ENCODE data around the gene DARS2.

GRCh38 chr1:173832748-173833147, 8.3 kb downstream of the DARS2 start:
- TF ChIP-seq POLR2A (IDR thresholded peaks at IDR 0.05; ENCODE audit: borderline replicate concordance, extremely low read depth, insufficient read depth, insufficient read length) (no peak), CTCF (IDR thresholded peaks at IDR 0.05 in 2 of 3, conservative IDR thresholded peaks at IDR 0.05 in 1 of 3; ENCODE audit: borderline replicate concordance in 1 of 3, insufficient read depth in 1 of 3, low read depth in 2 of 3, low read length in 2 of 3) (no peak), CEBPB (IDR thresholded peaks at IDR 0.05; ENCODE audit: low read depth) (no peak), SP1 (IDR thresholded peaks at IDR 0.05; ENCODE audit: low read depth) (no peak), ZNF274 (IDR thresholded peaks at IDR 0.05; ENCODE audit: low read depth, low read length) (no peak), ATF3 (IDR thresholded peaks at IDR 0.05) (no peak), SIN3A (IDR thresholded peaks at IDR 0.05; ENCODE audit: low read depth) (no peak), EZH2 (IDR thresholded peaks at IDR 0.05) (no peak)

All from HCT116 (cell line).